ENCODE measurements around the gene CHST11. TPM values are rescaled to one million over a fixed set of nuclear protein-coding genes. Genes with fewer than 3 reads are reported as not detected.

CHST11 gene
- total RNA-seq, 2 experiments from 2014 or later, result 53.4 to 53.6 TPM

DNA sequence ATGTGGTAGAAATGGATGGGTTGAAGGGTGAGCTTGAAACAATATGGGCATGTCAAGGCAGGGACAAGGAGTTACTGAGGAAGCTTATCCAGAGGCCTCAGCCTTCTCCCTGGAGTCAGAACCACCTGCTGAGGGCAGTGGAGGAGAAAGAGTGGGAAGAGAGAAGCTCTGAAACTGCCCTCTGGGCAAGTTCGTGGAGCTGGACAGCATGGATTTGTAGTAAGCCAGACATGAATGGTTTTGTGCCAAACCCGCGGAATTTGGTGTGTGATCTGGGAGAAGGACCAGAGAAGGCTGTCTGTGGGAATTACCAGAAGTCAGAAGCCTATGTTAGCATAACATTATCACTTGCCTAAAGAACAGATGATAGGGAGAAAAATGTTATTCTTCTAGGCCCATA is 336.5 kb downstream of the CHST11 start:
- Histone ChIP-seq H3K27ac (ENCODE audit: low read depth in 1 of 2, low read length in 2 of 2) (no peak overlapping the region), H3K27me3 (ENCODE audit: control insufficient read depth in 1 of 2, insufficient read depth in 2 of 2, low read length in 2 of 2) (no peaks in the 10 kb centered on the region), H3K36me3 (ENCODE audit: insufficient read depth, low read length) (no peaks in the 10 kb centered on the region), H3K4me1 (ENCODE audit: insufficient read depth, low read length) (peaks cover 6% of the 10 kb centered on the region), H3K9me3 (ENCODE audit: control insufficient read depth in 1 of 2, insufficient read depth in 1 of 2, low read length in 2 of 2) (no peaks in the 10 kb centered on the region), H3K4me3 (ENCODE audit: low read length) (no peak overlapping the region)
- no peak for DNase-seq
- CTCF ChIA-PET, result interaction anchor here (1.0 kb wide), 1 partner anchor 44 kb away, joined by 3 read pairs; no protein-coding TSS in a partner anchor
- ATAC-seq (ENCODE audit: poor library complexity), result no peak
- Mint-ChIP-seq H3K9me3 (no peaks in the 10 kb centered on the region), H3K27me3 (no peaks in the 10 kb centered on the region), H3K36me3 (ENCODE audit: low read depth) (no peaks in the 10 kb centered on the region), H3K27ac (no peak overlapping the region), H3K4me3 (no peak overlapping the region), H3K4me1 (ENCODE audit: low read depth) (peaks cover 4% of the 10 kb centered on the region)
- POLR2A ChIA-PET, result no interaction called here
- TF ChIP-seq, protein P1, sequence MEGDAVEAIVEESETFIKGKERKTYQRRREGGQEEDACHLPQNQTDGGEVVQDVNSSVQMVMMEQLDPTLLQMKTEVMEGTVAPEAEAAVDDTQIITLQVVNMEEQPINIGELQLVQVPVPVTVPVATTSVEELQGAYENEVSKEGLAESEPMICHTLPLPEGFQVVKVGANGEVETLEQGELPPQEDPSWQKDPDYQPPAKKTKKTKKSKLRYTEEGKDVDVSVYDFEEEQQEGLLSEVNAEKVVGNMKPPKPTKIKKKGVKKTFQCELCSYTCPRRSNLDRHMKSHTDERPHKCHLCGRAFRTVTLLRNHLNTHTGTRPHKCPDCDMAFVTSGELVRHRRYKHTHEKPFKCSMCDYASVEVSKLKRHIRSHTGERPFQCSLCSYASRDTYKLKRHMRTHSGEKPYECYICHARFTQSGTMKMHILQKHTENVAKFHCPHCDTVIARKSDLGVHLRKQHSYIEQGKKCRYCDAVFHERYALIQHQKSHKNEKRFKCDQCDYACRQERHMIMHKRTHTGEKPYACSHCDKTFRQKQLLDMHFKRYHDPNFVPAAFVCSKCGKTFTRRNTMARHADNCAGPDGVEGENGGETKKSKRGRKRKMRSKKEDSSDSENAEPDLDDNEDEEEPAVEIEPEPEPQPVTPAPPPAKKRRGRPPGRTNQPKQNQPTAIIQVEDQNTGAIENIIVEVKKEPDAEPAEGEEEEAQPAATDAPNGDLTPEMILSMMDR (IDR thresholded peaks at IDR 0.05), result no peak
- intact Hi-C loops (cut with DNase I, micrococcal nuclease), result no loop called here

GRCh38 chr12:104793968-104794367 is 337.2 kb downstream of the CHST11 start:
- Histone ChIP-seq H3K36me3 (ENCODE audit: insufficient read depth, low read length) (no peaks in the 10 kb centered on the region), H3K4me3 (ENCODE audit: low read length) (no peak overlapping the region), H3K27me3 (ENCODE audit: control insufficient read depth in 1 of 2, insufficient read depth in 2 of 2, low read length in 2 of 2) (no peaks in the 10 kb centered on the region), H3K9me3 (ENCODE audit: control insufficient read depth in 1 of 2, insufficient read depth in 1 of 2, low read length in 2 of 2) (no peaks in the 10 kb centered on the region), H3K4me1 (ENCODE audit: insufficient read depth, low read length) (peaks cover 6% of the 10 kb centered on the region), H3K27ac (ENCODE audit: low read depth in 1 of 2, low read length in 2 of 2) (no peak overlapping the region)
- peaks cover 4% of the 10 kb centered on the region for H3K4me1 Mint-ChIP-seq (ENCODE audit: low read depth)
- H3K9me3 Mint-ChIP-seq, result no peaks in the 10 kb centered on the region
- TF ChIP-seq, protein P1 (IDR thresholded peaks at IDR 0.05), result no peak
- H3K27me3 Mint-ChIP-seq, result no peaks in the 10 kb centered on the region
- ChIA-PET CTCF (interaction anchor here (1.0 to 1.4 kb wide), 2 partner anchors 14 to 45 kb away, joined by 3 read pairs; no protein-coding TSS in a partner anchor), POLR2A (no interaction called here)
- ATAC-seq (ENCODE audit: poor library complexity) (no peak), DNase-seq (no peak)
- no peaks in the 10 kb centered on the region for H3K36me3 Mint-ChIP-seq (ENCODE audit: low read depth)
- no peak overlapping the region for H3K27ac Mint-ChIP-seq
- intact Hi-C loops (cut with DNase I, micrococcal nuclease), result no loop called here
- H3K4me3 Mint-ChIP-seq, result no peak overlapping the region

GRCh38 chr12:104796475-104796862 is 339.7 kb downstream of the CHST11 start:
- no peaks in the 10 kb centered on the region for H3K27me3 Mint-ChIP-seq
- intact Hi-C loops (cut with DNase I, micrococcal nuclease), result no loop called here

More at GRCh38 chr12:104796475-104796862, 339.7 kb downstream of the CHST11 start:
- Mint-ChIP-seq H3K9me3 (no peaks in the 10 kb centered on the region), H3K4me1 (ENCODE audit: low read depth) (no peaks in the 10 kb centered on the region), H3K27ac (no peak overlapping the region), H3K36me3 (ENCODE audit: low read depth) (no peaks in the 10 kb centered on the region), H3K4me3 (no peak overlapping the region)
- Histone ChIP-seq H3K27me3 (ENCODE audit: control insufficient read depth in 1 of 2, insufficient read depth in 2 of 2, low read length in 2 of 2) (no peaks in the 10 kb centered on the region), H3K4me3 (ENCODE audit: low read length) (no peak overlapping the region), H3K9me3 (ENCODE audit: control insufficient read depth in 1 of 2, insufficient read depth in 1 of 2, low read length in 2 of 2) (no peaks in the 10 kb centered on the region), H3K27ac (ENCODE audit: low read depth in 1 of 2, low read length in 2 of 2) (no peak overlapping the region), H3K36me3 (ENCODE audit: insufficient read depth, low read length) (no peaks in the 10 kb centered on the region), H3K4me1 (ENCODE audit: insufficient read depth, low read length) (no peaks in the 10 kb centered on the region)
- POLR2A ChIA-PET, result no interaction called here
- CTCF ChIA-PET, result interaction anchor here (0.9 kb wide), 1 partner anchor 365 kb away, joined by 4 read pairs; no protein-coding TSS in a partner anchor
- ATAC-seq (ENCODE audit: poor library complexity), result no peak
- DNase-seq, result no peak
- TF ChIP-seq, protein P1 (IDR thresholded peaks at IDR 0.05), result no peak

All from CD4-positive, alpha-beta T cell (primary cell).